ENCODE data around the gene PXYLP1.
"Not testable (repeated sequence)": the region's sequence is repeated elsewhere in the genome, so short reads cannot be mapped to it uniquely, and the experiment has no call there.

PXYLP1 gene

GRCh38 chr3:141288336-141288990 lies 56.8 kb downstream of the PXYLP1 start:
- DNase-seq, result no peak
- Histone ChIP-seq H3K27ac (ENCODE audit: insufficient read depth, low read length, poor library complexity, severe bottlenecking) (no peak overlapping the region), H3K9me3 (ENCODE audit: control insufficient read depth, low read length) (no peaks in the 10 kb centered on the region), H3K36me3 (ENCODE audit: control insufficient read depth, insufficient read depth, low read length) (peaks cover 22% of the 10 kb centered on the region), H3K27me3 (replicated peaks; ENCODE audit: control insufficient read depth, insufficient read depth, low read length, poor library complexity, severe bottlenecking) (no peaks in the 10 kb centered on the region), H3K4me3 (ENCODE audit: insufficient read depth, low read depth, low read length, poor library complexity, severe bottlenecking) (no peak overlapping the region), H3K4me1 (ENCODE audit: control insufficient read depth, insufficient read depth, low read length, poor library complexity, severe bottlenecking) (no peaks in the 10 kb centered on the region)

- no peaks in the 10 kb centered on the region for H3K9me3 ChIP-seq (ENCODE audit: control insufficient read depth, low read length)
- no peaks in the 10 kb centered on the region for H3K4me1 ChIP-seq (ENCODE audit: control insufficient read depth, insufficient read depth, low read length, poor library complexity, severe bottlenecking)
- H3K36me3 ChIP-seq (ENCODE audit: control insufficient read depth, insufficient read depth, low read length), result peaks cover 22% of the 10 kb centered on the region
- no peaks in the 10 kb centered on the region for H3K27me3 ChIP-seq (replicated peaks; ENCODE audit: control insufficient read depth, insufficient read depth, low read length, poor library complexity, severe bottlenecking)
- H3K4me3 ChIP-seq (ENCODE audit: insufficient read depth, low read depth, low read length, poor library complexity, severe bottlenecking), result no peak overlapping the region
- no peak overlapping the region for H3K27ac ChIP-seq (ENCODE audit: insufficient read depth, low read length, poor library complexity, severe bottlenecking)
- DNase-seq, result no peak
Observed at GRCh38 chr3:141289228-141289772, 57.7 kb downstream of the PXYLP1 start.

- Histone ChIP-seq H3K9me3 (ENCODE audit: control insufficient read depth, low read length) (no peaks in the 10 kb centered on the region), H3K27ac (ENCODE audit: insufficient read depth, low read length, poor library complexity, severe bottlenecking) (no peak overlapping the region), H3K4me1 (ENCODE audit: control insufficient read depth, insufficient read depth, low read length, poor library complexity, severe bottlenecking) (no peaks in the 10 kb centered on the region), H3K4me3 (ENCODE audit: insufficient read depth, low read depth, low read length, poor library complexity, severe bottlenecking) (no peak overlapping the region), H3K36me3 (ENCODE audit: control insufficient read depth, insufficient read depth, low read length) (peaks cover 22% of the 10 kb centered on the region), H3K27me3 (replicated peaks; ENCODE audit: control insufficient read depth, insufficient read depth, low read length, poor library complexity, severe bottlenecking) (no peaks in the 10 kb centered on the region)
- no peak for DNase-seq
Observed at GRCh38 chr3:141291559-141292355, 60.1 kb downstream of the PXYLP1 start.

GRCh38 chr3:141292356-141293058 lies 60.9 kb downstream of the PXYLP1 start:
- Histone ChIP-seq H3K27ac (ENCODE audit: insufficient read depth, low read length, poor library complexity, severe bottlenecking) (no peak overlapping the region), H3K4me3 (ENCODE audit: insufficient read depth, low read depth, low read length, poor library complexity, severe bottlenecking) (no peak overlapping the region), H3K36me3 (ENCODE audit: control insufficient read depth, insufficient read depth, low read length) (peaks cover 17% of the 10 kb centered on the region), H3K27me3 (replicated peaks; ENCODE audit: control insufficient read depth, insufficient read depth, low read length, poor library complexity, severe bottlenecking) (no peaks in the 10 kb centered on the region), H3K9me3 (ENCODE audit: control insufficient read depth, low read length) (no peaks in the 10 kb centered on the region), H3K4me1 (ENCODE audit: control insufficient read depth, insufficient read depth, low read length, poor library complexity, severe bottlenecking) (no peaks in the 10 kb centered on the region)
- no peak for DNase-seq

- no peak for DNase-seq
- Histone ChIP-seq H3K4me1 (ENCODE audit: control insufficient read depth, insufficient read depth, low read length, poor library complexity, severe bottlenecking) (no peaks in the 10 kb centered on the region), H3K9me3 (ENCODE audit: control insufficient read depth, low read length) (no peaks in the 10 kb centered on the region), H3K27ac (ENCODE audit: insufficient read depth, low read length, poor library complexity, severe bottlenecking) (peak overlapping the region; percentile 35), H3K27me3 (replicated peaks; ENCODE audit: control insufficient read depth, insufficient read depth, low read length, poor library complexity, severe bottlenecking) (no peaks in the 10 kb centered on the region), H3K36me3 (ENCODE audit: control insufficient read depth, insufficient read depth, low read length) (peaks cover 9% of the 10 kb centered on the region), H3K4me3 (ENCODE audit: insufficient read depth, low read depth, low read length, poor library complexity, severe bottlenecking) (peak overlapping the region; percentile 40)
Observed at GRCh38 chr3:141294301-141294700, 62.7 kb downstream of the PXYLP1 start.

- Histone ChIP-seq H3K4me3 (ENCODE audit: insufficient read depth, low read depth, low read length, poor library complexity, severe bottlenecking) (peak overlapping the region; percentile 40), H3K36me3 (ENCODE audit: control insufficient read depth, insufficient read depth, low read length) (peaks cover 9% of the 10 kb centered on the region), H3K27ac (ENCODE audit: insufficient read depth, low read length, poor library complexity, severe bottlenecking) (no peak overlapping the region), H3K4me1 (ENCODE audit: control insufficient read depth, insufficient read depth, low read length, poor library complexity, severe bottlenecking) (no peaks in the 10 kb centered on the region), H3K9me3 (ENCODE audit: control insufficient read depth, low read length) (no peaks in the 10 kb centered on the region), H3K27me3 (replicated peaks; ENCODE audit: control insufficient read depth, insufficient read depth, low read length, poor library complexity, severe bottlenecking) (no peaks in the 10 kb centered on the region)
- no peak for DNase-seq
Observed at GRCh38 chr3:141294848-141295247, 63.2 kb downstream of the PXYLP1 start.

GRCh38 chr3:141300426-141300825 lies 68.8 kb downstream of the PXYLP1 start:
- not testable (repeated sequence) for H3K27me3 ChIP-seq (replicated peaks; ENCODE audit: control insufficient read depth, insufficient read depth, low read length, poor library complexity, severe bottlenecking); H3K4me1 ChIP-seq (ENCODE audit: control insufficient read depth, insufficient read depth, low read length, poor library complexity, severe bottlenecking); H3K4me3 ChIP-seq (ENCODE audit: insufficient read depth, low read depth, low read length, poor library complexity, severe bottlenecking); H3K36me3 ChIP-seq (ENCODE audit: control insufficient read depth, insufficient read depth, low read length); H3K9me3 ChIP-seq (ENCODE audit: control insufficient read depth, low read length); H3K27ac ChIP-seq (ENCODE audit: insufficient read depth, low read length, poor library complexity, severe bottlenecking); DNase-seq

GRCh38 chr3:141302364-141303141 lies 70.9 kb downstream of the PXYLP1 start:
- no peaks in the 10 kb centered on the region for H3K27me3 ChIP-seq (replicated peaks; ENCODE audit: control insufficient read depth, insufficient read depth, low read length, poor library complexity, severe bottlenecking)
- no peaks in the 10 kb centered on the region for H3K9me3 ChIP-seq (ENCODE audit: control insufficient read depth, low read length)
- H3K4me3 ChIP-seq (ENCODE audit: insufficient read depth, low read depth, low read length, poor library complexity, severe bottlenecking), result no peak overlapping the region
- no peak for DNase-seq
- no peak overlapping the region for H3K27ac ChIP-seq (ENCODE audit: insufficient read depth, low read length, poor library complexity, severe bottlenecking)
- H3K4me1 ChIP-seq (ENCODE audit: control insufficient read depth, insufficient read depth, low read length, poor library complexity, severe bottlenecking), result peaks cover 18% of the 10 kb centered on the region
- no peaks in the 10 kb centered on the region for H3K36me3 ChIP-seq (ENCODE audit: control insufficient read depth, insufficient read depth, low read length)

GRCh38 chr3:141303481-141304223 lies 72.0 kb downstream of the PXYLP1 start:
- peak in 2 of 3 donors; percentile 22 to 52 for DNase-seq
- H3K27ac ChIP-seq (ENCODE audit: insufficient read depth, low read length, poor library complexity, severe bottlenecking), result no peak overlapping the region
- no peaks in the 10 kb centered on the region for H3K9me3 ChIP-seq (ENCODE audit: control insufficient read depth, low read length)
- H3K4me1 ChIP-seq (ENCODE audit: control insufficient read depth, insufficient read depth, low read length, poor library complexity, severe bottlenecking), result peaks cover 29% of the 10 kb centered on the region
- H3K27me3 ChIP-seq (replicated peaks; ENCODE audit: control insufficient read depth, insufficient read depth, low read length, poor library complexity, severe bottlenecking), result no peaks in the 10 kb centered on the region
- no peak overlapping the region for H3K4me3 ChIP-seq (ENCODE audit: insufficient read depth, low read depth, low read length, poor library complexity, severe bottlenecking)
- no peaks in the 10 kb centered on the region for H3K36me3 ChIP-seq (ENCODE audit: control insufficient read depth, insufficient read depth, low read length)
